Measurements from ENCODE around the gene SLC5A10. TPM values are rescaled to one million over a fixed set of nuclear protein-coding genes. Genes with fewer than 3 reads are reported as not detected.

The SLC5A10 gene
- total and polyA plus RNA-seq, 7 donors = 0.19 TPM; not detected in 6

DNA sequence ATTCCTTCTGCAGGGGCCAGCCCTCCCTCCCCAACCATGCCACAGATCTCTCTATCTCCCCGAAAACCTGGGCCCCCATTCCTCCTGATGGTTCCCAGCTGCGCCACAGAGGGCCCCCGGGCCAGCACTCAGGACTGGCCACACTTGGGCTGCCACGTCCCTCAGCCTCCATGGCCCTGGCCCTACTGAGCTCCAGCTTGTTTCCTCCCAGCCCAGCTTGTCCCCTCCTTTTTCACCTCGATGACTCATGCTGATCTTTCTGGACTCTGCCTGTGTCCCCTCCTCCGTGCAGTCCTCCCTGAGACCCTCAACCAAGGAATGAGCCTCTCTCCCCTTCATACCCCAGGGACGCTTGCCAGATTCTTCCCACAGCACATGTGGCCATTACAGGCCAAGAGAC lies 63.5 kb downstream of the SLC5A10 start:
- Histone ChIP-seq H3K4me3 (no peak overlapping the region), H3K4me1 (no peaks in the 10 kb centered on the region), H3K9me3 (no peaks in the 10 kb centered on the region), H3K27ac (no peak overlapping the region), H3K27me3 (no peaks in the 10 kb centered on the region), H3K36me3 (no peaks in the 10 kb centered on the region)
- intact Hi-C loops (cut with DNase I) = no loop called here
- 83 to 87% methylated on average over 7 of the region's 7 CpGs for WGBS, 2 donors
- DNase-seq = no peak
- no peak for TF ChIP-seq POLR2AphosphoS5 (IDR thresholded peaks at IDR 0.05)
- no peak for TF ChIP-seq EP300 (IDR thresholded peaks at IDR 0.05)
- TF ChIP-seq, protein P1, sequence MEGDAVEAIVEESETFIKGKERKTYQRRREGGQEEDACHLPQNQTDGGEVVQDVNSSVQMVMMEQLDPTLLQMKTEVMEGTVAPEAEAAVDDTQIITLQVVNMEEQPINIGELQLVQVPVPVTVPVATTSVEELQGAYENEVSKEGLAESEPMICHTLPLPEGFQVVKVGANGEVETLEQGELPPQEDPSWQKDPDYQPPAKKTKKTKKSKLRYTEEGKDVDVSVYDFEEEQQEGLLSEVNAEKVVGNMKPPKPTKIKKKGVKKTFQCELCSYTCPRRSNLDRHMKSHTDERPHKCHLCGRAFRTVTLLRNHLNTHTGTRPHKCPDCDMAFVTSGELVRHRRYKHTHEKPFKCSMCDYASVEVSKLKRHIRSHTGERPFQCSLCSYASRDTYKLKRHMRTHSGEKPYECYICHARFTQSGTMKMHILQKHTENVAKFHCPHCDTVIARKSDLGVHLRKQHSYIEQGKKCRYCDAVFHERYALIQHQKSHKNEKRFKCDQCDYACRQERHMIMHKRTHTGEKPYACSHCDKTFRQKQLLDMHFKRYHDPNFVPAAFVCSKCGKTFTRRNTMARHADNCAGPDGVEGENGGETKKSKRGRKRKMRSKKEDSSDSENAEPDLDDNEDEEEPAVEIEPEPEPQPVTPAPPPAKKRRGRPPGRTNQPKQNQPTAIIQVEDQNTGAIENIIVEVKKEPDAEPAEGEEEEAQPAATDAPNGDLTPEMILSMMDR (IDR thresholded peaks at IDR 0.05) = no peak
- no peak for TF ChIP-seq POLR2A (IDR thresholded peaks at IDR 0.05)

DNA sequence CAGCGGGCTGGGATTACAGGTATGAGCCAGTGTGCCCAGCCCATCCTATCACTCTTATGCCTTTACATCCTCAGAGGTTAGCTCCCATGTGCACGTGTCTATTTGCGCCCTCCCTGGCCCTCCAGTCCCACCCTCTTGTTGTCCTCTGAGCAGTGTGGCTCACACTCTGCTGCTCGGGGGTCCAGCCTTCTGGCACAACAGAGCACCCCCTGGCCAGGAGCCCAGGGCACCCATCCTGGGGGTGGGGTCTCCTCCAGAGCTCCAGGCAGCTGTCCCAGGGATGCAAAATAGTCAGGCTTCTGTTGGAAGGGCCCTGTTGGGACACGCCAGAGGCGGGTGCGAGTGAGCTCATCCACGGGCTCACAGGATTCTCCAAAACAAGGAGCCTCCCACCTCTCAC lies 64.3 kb downstream of the SLC5A10 start:
- WGBS, 2 donors = 89 to 93% methylated on average over 8 of the region's 8 CpGs
- Histone ChIP-seq H3K4me1 (no peaks in the 10 kb centered on the region), H3K27me3 (no peaks in the 10 kb centered on the region), H3K4me3 (no peak overlapping the region), H3K9me3 (no peaks in the 10 kb centered on the region), H3K36me3 (no peaks in the 10 kb centered on the region), H3K27ac (no peak overlapping the region)
- TF ChIP-seq EP300 (IDR thresholded peaks at IDR 0.05) = no peak
- intact Hi-C loops (cut with DNase I) = no loop called here
- no peak for DNase-seq

DNA sequence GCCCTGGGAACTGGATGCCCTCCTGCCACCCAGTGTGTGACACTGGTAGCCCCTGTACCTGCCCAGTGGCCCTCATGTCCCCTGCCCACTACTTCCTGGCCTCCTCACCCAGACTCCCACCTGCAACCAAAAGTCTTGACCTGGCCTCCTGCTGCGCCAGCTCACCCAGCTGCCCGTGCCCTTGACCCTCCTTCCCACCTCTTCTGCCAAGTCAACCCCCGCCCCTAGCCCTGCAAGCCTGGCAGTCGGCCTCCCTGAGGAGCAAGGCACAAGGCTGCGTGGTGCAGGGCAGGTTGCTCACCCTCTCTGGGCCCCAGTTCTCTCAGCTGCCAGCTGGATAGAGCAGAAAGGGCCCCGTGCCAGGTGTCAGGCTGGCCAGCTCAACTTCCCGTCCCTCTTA lies 64.9 kb downstream of the SLC5A10 start:
- Histone ChIP-seq H3K36me3 (no peaks in the 10 kb centered on the region), H3K27ac (no peak overlapping the region), H3K4me1 (no peaks in the 10 kb centered on the region), H3K27me3 (no peaks in the 10 kb centered on the region), H3K9me3 (no peaks in the 10 kb centered on the region), H3K4me3 (no peak overlapping the region)
- WGBS, 2 donors = 81 to 83% methylated on average over 7 of the region's 7 CpGs
- intact Hi-C loops (cut with DNase I) = no loop called here
- DNase-seq = no peak
- no peak for TF ChIP-seq EP300 (IDR thresholded peaks at IDR 0.05)
- TF ChIP-seq POLR2AphosphoS5 (IDR thresholded peaks at IDR 0.05) = no peak
- no peak for TF ChIP-seq POLR2A (IDR thresholded peaks at IDR 0.05)
- TF ChIP-seq, protein P1 (IDR thresholded peaks at IDR 0.05) = no peak

DNA sequence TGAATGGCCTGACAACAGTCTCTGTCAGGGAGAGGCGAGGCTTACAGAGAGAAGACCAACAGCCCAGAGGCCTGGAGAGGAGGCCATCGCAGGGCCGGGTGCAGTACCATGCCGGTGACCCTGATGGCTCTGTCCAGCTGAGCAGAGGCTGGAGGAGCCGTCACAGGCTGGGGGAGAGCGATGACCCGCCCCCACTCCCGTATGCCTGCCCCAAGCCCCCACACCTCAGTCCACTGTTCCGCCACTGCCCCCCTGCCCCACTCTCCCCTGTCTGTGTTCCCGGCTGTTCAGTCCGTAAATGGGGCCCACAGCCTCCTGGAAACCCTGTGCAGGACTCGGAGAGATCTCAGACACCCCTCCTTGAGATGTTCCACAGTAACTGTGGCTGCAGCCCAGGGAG lies 65.4 kb downstream of the SLC5A10 start:
- Histone ChIP-seq H3K4me1 (no peaks in the 10 kb centered on the region), H3K36me3 (no peaks in the 10 kb centered on the region), H3K4me3 (no peak overlapping the region), H3K27ac (no peak overlapping the region), H3K9me3 (no peaks in the 10 kb centered on the region), H3K27me3 (no peaks in the 10 kb centered on the region)
- intact Hi-C loops (cut with DNase I) = no loop called here
- no peak for DNase-seq
- 83 to 85% methylated on average over 12 of the region's 12 CpGs for WGBS, 2 donors
- TF ChIP-seq, protein P1 (IDR thresholded peaks at IDR 0.05) = no peak
- TF ChIP-seq EP300 (IDR thresholded peaks at IDR 0.05) (no peak), POLR2AphosphoS5 (IDR thresholded peaks at IDR 0.05) (no peak), POLR2A (IDR thresholded peaks at IDR 0.05) (no peak)

DNA sequence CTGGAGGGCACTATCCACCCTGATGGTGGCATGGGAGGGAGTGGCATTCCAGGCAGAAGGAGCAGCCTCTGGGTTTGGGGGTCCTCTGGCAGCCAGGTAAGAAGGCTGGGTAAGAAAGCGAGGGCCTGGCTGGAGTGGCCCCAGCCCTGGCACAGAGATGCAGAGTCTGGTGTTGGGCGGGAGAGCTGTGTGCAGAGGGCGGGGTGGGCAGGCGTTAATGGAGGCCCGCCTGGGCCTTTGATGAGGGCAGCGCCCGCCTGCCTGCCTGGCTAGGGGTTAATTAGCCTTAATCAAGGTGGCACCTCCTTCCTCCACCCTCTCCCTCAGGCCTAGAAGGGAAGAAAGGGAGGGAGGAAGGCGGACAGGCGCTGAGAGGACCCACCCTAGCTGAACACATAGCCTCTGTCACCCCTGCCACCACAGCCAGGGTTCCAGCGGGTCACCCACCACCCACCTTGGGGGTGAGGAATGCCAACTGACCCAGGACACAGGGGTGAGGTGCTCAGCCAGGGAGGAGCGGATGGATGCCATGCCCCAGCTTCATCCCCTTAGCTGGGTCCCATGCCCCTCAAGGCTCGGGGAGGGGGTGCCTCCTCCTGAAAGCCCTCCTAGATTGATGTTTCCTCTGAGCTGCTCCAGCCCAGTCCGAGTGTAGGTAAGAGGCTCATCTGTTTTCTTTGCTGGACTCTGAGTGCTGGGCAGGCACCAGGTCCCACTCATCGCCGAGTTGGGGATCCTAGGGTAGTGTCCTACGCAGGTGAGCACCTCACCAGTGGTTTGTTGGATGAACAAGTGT lies 66.0 kb downstream of the SLC5A10 start:
- no peaks in the 10 kb centered on the region for H3K36me3 ChIP-seq
- H3K4me1 ChIP-seq = no peaks in the 10 kb centered on the region
- H3K4me3 ChIP-seq = no peak overlapping the region
- intact Hi-C loops (cut with DNase I) = no loop called here
- H3K27me3 ChIP-seq = no peaks in the 10 kb centered on the region
- WGBS, 2 donors = 49 to 73% methylated on average over 16 of the region's 16 CpGs
- DNase-seq = no peak
- no peak for TF ChIP-seq POLR2AphosphoS5 (IDR thresholded peaks at IDR 0.05)
- no peak for TF ChIP-seq POLR2A (IDR thresholded peaks at IDR 0.05)
- TF ChIP-seq, protein P1 (IDR thresholded peaks at IDR 0.05) = no peak
- TF ChIP-seq EP300 (IDR thresholded peaks at IDR 0.05) = no peak
- no peak overlapping the region for H3K27ac ChIP-seq
- H3K9me3 ChIP-seq = no peaks in the 10 kb centered on the region
